ENCODE data around the gene TMEM61.

DNA sequence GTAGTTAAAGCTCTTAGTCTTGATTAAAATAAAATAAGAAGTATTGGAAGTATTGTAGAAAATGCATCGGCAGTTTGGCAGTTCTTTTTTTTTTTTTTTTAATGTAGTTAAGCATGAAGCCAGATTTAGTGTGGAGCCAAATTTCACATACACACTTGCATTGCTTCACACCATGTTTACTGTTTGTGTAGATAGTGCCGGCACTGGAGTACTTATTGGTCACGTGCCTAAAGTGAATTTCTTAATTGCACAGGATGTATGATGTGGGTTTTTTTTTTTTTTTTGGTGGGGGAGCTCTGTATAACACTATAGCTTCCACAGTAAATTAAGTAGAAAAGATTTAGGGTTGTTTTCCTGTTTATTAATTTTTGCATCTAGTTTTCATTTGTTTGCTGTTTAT is 21.2 kb upstream of the TMEM61 start:
- TF ChIP-seq CEBPB (IDR thresholded peaks at IDR 0.05; ENCODE audit: low read depth, low read length) (no peak), FOSL1 (IDR thresholded peaks at IDR 0.05; ENCODE audit: insufficient read depth, low read depth, low read length) (no peak), GABPA (IDR thresholded peaks at IDR 0.05; ENCODE audit: borderline replicate concordance, insufficient read depth, low read length) (no peak), POLR2A (IDR thresholded peaks at IDR 0.05; ENCODE audit: control extremely low read depth in 1 of 2, low read depth in 2 of 2, low read length in 2 of 2) (no peak), POLR2AphosphoS5 (IDR thresholded peaks at IDR 0.05; ENCODE audit: low read depth, low read length) (no peak), EZH2 (IDR thresholded peaks at IDR 0.05; ENCODE audit: low read depth, low read length, severe bottlenecking) (no peak), RAD21 (IDR thresholded peaks at IDR 0.05 in 1 of 2, conservative IDR thresholded peaks at IDR 0.05 in 1 of 2; ENCODE audit: low read depth in 2 of 2, low read length in 2 of 2) (no peak), ATF3 (IDR thresholded peaks at IDR 0.05; ENCODE audit: insufficient read depth, low read depth, low read length) (no peak), MAX (IDR thresholded peaks at IDR 0.05) (no peak)
- TF ChIP-seq, protein P1, sequence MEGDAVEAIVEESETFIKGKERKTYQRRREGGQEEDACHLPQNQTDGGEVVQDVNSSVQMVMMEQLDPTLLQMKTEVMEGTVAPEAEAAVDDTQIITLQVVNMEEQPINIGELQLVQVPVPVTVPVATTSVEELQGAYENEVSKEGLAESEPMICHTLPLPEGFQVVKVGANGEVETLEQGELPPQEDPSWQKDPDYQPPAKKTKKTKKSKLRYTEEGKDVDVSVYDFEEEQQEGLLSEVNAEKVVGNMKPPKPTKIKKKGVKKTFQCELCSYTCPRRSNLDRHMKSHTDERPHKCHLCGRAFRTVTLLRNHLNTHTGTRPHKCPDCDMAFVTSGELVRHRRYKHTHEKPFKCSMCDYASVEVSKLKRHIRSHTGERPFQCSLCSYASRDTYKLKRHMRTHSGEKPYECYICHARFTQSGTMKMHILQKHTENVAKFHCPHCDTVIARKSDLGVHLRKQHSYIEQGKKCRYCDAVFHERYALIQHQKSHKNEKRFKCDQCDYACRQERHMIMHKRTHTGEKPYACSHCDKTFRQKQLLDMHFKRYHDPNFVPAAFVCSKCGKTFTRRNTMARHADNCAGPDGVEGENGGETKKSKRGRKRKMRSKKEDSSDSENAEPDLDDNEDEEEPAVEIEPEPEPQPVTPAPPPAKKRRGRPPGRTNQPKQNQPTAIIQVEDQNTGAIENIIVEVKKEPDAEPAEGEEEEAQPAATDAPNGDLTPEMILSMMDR (IDR thresholded peaks at IDR 0.05; ENCODE audit: control extremely low read depth in 1 of 3, insufficient read depth in 1 of 3, low read depth in 1 of 3, low read length in 3 of 3), result no peak

Measured in H1 (cell line).